GM12878 (cell line): ENCODE data around the gene PIGS. TPM values are rescaled to one million over a fixed set of nuclear protein-coding genes. Genes with fewer than 3 reads are reported as not detected.

Experiments used
- BCL11A ChIP-seq: IDR thresholded peaks from 2 replicates; pipeline ENCODE4 v1.6.1; 2011; ENCODE audit warnings: low read depth, low read length
- BMI1 ChIP-seq: fragments of 450-650 bp; IDR thresholded peaks from 2 replicates; pipeline ENCODE4 v1.6.1; 2016; ENCODE audit warnings: mild to moderate bottlenecking, moderate library complexity, borderline replicate concordance
- CBX3 ChIP-seq: fragments of 200-600 bp; sonication (generic); IDR thresholded peaks from 2 replicates; pipeline ENCODE4 v1.6.1; 2016; ENCODE audit warnings: low read depth, borderline replicate concordance
- CHD4 ChIP-seq: fragments of 200-600 bp; sonication (generic); IDR thresholded peaks from 2 replicates; pipeline ENCODE4 v1.6.1; 2016; ENCODE audit warnings: mild to moderate bottlenecking
- EP300 ChIP-seq, 2 experiments: fragments of 150-350 bp in 1 of 2; IDR thresholded peaks; 2 replicates each; pipeline ENCODE4 v1.6.1; 2011 to 2012; ENCODE audit warnings: low read depth in 2 of 2, low read length in 2 of 2, borderline replicate concordance in 1 of 2, improper control_type of control experiment in 1 of 2, inconsistent platforms in 1 of 2; ENCODE audit not compliant: control insufficient read depth in 1 of 2
- ESRRA ChIP-seq: IDR thresholded peaks from 2 replicates; pipeline ENCODE4 v1.6.1; 2012; ENCODE audit warnings: mild to moderate bottlenecking, low read length, improper control_type of control experiment
- EZH2 ChIP-seq: IDR thresholded peaks from 2 replicates; pipeline ENCODE4 v1.6.1; 2012; ENCODE audit warnings: low read depth, mild to moderate bottlenecking, control low read depth, inconsistent platforms, low read length, borderline replicate concordance; ENCODE audit not compliant: control insufficient read depth
- KAT2A ChIP-seq: conservative IDR thresholded peaks from 2 replicates; pipeline ENCODE4 v1.6.1; 2011; ENCODE audit warnings: low read depth, low read length; ENCODE audit not compliant: control insufficient read depth
- MTA2 ChIP-seq: fragments of 450-650 bp; IDR thresholded peaks from 2 replicates; pipeline ENCODE4 v1.6.1; 2016; ENCODE audit warnings: low read depth, mild to moderate bottlenecking, moderate library complexity
- MYB ChIP-seq: fragments of 150-350 bp; IDR thresholded peaks from 2 replicates; pipeline ENCODE4 v1.6.1; 2014; ENCODE audit warnings: mild to moderate bottlenecking, low read depth, low read length, borderline replicate concordance
- NR2C2 ChIP-seq: IDR thresholded peaks from 2 replicates; pipeline ENCODE4 v1.6.1; 2011; ENCODE audit warnings: borderline replicate concordance, low read depth; ENCODE audit not compliant: control insufficient read depth, insufficient read length
- POLR2A ChIP-seq: IDR thresholded peaks from 2 replicates; pipeline ENCODE4 v1.6.1; 2011; ENCODE audit warnings: low read depth, mild to moderate bottlenecking, low read length
- POU2F2 ChIP-seq: IDR thresholded peaks from 3 replicates; pipeline ENCODE4 v1.6.1; 2011; ENCODE audit warnings: low read depth, mild to moderate bottlenecking, low read length, borderline replicate concordance
- RUNX3 ChIP-seq: IDR thresholded peaks from 2 replicates; pipeline ENCODE4 v1.6.1; 2012; ENCODE audit warnings: low read length, inconsistent platforms
- SIN3A ChIP-seq: IDR thresholded peaks from 2 replicates; pipeline ENCODE4 v1.6.1; 2012; ENCODE audit warnings: low read depth, low read length, improper control_type of control experiment
- SIX5 ChIP-seq: IDR thresholded peaks from 2 replicates; pipeline ENCODE4 v1.6.1; 2011; ENCODE audit warnings: mild to moderate bottlenecking, low read depth, low read length, moderate library complexity; ENCODE audit not compliant: severe bottlenecking
- SMAD5 ChIP-seq: IDR thresholded peaks from 2 replicates; pipeline ENCODE4 v1.6.1; 2016; ENCODE audit warnings: antibody characterized with exemption, low read depth
- SMC3 ChIP-seq: IDR thresholded peaks from 2 replicates; pipeline ENCODE4 v1.6.1; 2011; ENCODE audit warnings: low read length, improper control_type of control experiment, borderline replicate concordance
- SRF ChIP-seq, 2 experiments: IDR thresholded peaks; 2 replicates each; pipeline ENCODE4 v1.6.1; 2011; ENCODE audit warnings: low read depth in 2 of 2, low read length in 2 of 2, mild to moderate bottlenecking in 1 of 2, moderate library complexity in 1 of 2
- SUZ12 ChIP-seq: fragments of 200-600 bp; sonication (generic); IDR thresholded peaks from one replicate; pipeline ENCODE4 v1.6.1; 2018; ENCODE audit warnings: antibody characterized with exemption, mild to moderate bottlenecking; ENCODE audit not compliant: unreplicated experiment
- YBX1 ChIP-seq: fragments of 450-650 bp; IDR thresholded peaks from 2 replicates; pipeline ENCODE4 v1.6.1; 2016; ENCODE audit warnings: antibody characterized with exemption
- ZNF217 ChIP-seq: fragments of 450-650 bp; IDR thresholded peaks from 2 replicates; pipeline ENCODE4 v1.6.1; 2017; ENCODE audit warnings: antibody characterized with exemption, mild to moderate bottlenecking
- ZNF274 ChIP-seq: IDR thresholded peaks from one replicate; pipeline ENCODE4 v1.8.0; 2011; ENCODE audit not compliant: insufficient read length, insufficient read depth
- ZNF384 ChIP-seq: IDR thresholded peaks from 2 replicates; pipeline ENCODE4 v1.6.1; 2012; ENCODE audit warnings: low read depth, mild to moderate bottlenecking, low read length, improper control_type of control experiment, borderline replicate concordance
- ZSCAN29 ChIP-seq: fragments of 450-650 bp; IDR thresholded peaks from 2 replicates; pipeline ENCODE4 v1.6.1; 2017; ENCODE audit warnings: mild to moderate bottlenecking, moderate library complexity
- polyA plus RNA-seq, 11 experiments: library from polyadenylated mRNA; depleted of rRNA in 4 of 11; unstranded in 6 of 11; stranded (reverse) in 5 of 11; fragments of >200 nt; fragmentation: Nextera tagmentation in 4 of 11; fragmentation: Illumina TruSeq in 1 of 11; extraction: Ambion mirVana in 4 of 11; extraction: Trizol in 1 of 11; gene quantifications; 1 replicate in 1 of 11; 2 replicates in 10 of 11; pipeline versions ENCODE4 v1.2.1 to v1.2.3, GENCODE V29; 2011 to 2016; ENCODE audit warnings: inconsistent platforms in 2 of 11, missing spikeins in 2 of 11, low read depth in 1 of 11
- total RNA-seq, 4 experiments: library from RNA; depleted of rRNA in 3 of 4; stranded (reverse); fragments of >200 nt in 3 of 4; fragmentation: Illumina TruSeq in 1 of 4; extraction: Trizol in 1 of 4; gene quantifications; 2 replicates each; pipeline versions ENCODE4 v1.2.1 to v1.2.3, GENCODE V29; 2013 to 2021
- TF ChIP-seq, protein P1 (sequence below): fragments of 450-650 bp; IDR thresholded peaks from 2 replicates; pipeline ENCODE4 v1.6.1; 2017; ENCODE audit warnings: low read depth, mild to moderate bottlenecking, moderate library complexity
- TF ChIP-seq, protein P2 (sequence below): fragments of 450-650 bp; IDR thresholded peaks from 2 replicates; pipeline ENCODE4 v1.6.1; 2017; ENCODE audit warnings: borderline replicate concordance
- TF ChIP-seq, protein P3 (sequence below): fragments of 450-650 bp; IDR thresholded peaks from 2 replicates; pipeline ENCODE4 v1.6.1; 2016; ENCODE audit warnings: mild to moderate bottlenecking
- TF ChIP-seq, protein P4 (sequence below): IDR thresholded peaks from 2 replicates; pipeline ENCODE4 v1.6.1; 2012; ENCODE audit warnings: low read depth, low read length, improper control_type of control experiment

The PIGS gene
- total and polyA plus RNA-seq, 10 of the 15 experiments (the other 5 are each of a cell fraction or from before 2014, with no cell fraction given) = 27.5 to 73.7 (median 50.7) TPM

DNA sequence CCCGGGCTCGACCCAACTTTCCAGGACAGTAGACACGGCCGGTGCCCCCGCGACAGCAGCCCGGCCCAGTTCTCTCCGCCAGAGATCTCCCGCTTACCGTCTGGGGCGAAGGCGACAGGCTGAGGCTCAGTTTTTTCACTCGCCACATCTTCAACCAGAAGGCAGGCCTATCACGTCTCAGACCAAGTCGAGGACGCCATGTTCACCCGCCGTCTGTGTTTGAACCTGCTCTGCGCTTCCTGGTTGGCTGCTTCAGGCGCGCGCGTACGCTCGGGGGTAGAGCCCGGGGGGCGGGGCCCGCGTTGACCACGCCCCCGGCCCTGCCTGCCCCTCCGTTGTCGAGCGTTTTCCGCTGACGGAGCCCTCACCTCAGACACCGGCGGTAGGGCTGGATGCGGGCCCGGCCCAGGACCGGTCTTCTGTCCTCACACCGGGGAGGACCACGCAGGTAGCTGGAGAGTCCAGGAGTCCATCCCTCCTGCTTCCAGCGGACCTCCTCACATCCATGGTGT lies 27.5 kb upstream of the PIGS start, which contains the start of gene SPAG5 (continued):
- TF ChIP-seq, protein P1, sequence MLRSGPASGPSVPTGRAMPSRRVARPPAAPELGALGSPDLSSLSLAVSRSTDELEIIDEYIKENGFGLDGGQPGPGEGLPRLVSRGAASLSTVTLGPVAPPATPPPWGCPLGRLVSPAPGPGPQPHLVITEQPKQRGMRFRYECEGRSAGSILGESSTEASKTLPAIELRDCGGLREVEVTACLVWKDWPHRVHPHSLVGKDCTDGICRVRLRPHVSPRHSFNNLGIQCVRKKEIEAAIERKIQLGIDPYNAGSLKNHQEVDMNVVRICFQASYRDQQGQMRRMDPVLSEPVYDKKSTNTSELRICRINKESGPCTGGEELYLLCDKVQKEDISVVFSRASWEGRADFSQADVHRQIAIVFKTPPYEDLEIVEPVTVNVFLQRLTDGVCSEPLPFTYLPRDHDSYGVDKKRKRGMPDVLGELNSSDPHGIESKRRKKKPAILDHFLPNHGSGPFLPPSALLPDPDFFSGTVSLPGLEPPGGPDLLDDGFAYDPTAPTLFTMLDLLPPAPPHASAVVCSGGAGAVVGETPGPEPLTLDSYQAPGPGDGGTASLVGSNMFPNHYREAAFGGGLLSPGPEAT = no peak
- TF ChIP-seq POLR2A = peak; percentile 95
- no peak for TF ChIP-seq BMI1
- TF ChIP-seq NR2C2 = no peak
- 0 out of 4 replicates have a peak, but pooled peaks of 1 of the 2 experiments have one; percentile 3 for TF ChIP-seq SRF (IDR thresholded peaks at IDR 0.05; ENCODE audit: low read depth in 2 of 2, low read length in 2 of 2)
- no peak for TF ChIP-seq CHD4
- TF ChIP-seq SIX5 = no peak
- no peak for TF ChIP-seq MTA2
- no peak for TF ChIP-seq KAT2A
- TF ChIP-seq, protein P2, sequence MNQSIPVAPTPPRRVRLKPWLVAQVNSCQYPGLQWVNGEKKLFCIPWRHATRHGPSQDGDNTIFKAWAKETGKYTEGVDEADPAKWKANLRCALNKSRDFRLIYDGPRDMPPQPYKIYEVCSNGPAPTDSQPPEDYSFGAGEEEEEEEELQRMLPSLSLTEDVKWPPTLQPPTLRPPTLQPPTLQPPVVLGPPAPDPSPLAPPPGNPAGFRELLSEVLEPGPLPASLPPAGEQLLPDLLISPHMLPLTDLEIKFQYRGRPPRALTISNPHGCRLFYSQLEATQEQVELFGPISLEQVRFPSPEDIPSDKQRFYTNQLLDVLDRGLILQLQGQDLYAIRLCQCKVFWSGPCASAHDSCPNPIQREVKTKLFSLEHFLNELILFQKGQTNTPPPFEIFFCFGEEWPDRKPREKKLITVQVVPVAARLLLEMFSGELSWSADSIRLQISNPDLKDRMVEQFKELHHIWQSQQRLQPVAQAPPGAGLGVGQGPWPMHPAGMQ = no peak
- TF ChIP-seq SUZ12 = no peak
- TF ChIP-seq, protein P3, sequence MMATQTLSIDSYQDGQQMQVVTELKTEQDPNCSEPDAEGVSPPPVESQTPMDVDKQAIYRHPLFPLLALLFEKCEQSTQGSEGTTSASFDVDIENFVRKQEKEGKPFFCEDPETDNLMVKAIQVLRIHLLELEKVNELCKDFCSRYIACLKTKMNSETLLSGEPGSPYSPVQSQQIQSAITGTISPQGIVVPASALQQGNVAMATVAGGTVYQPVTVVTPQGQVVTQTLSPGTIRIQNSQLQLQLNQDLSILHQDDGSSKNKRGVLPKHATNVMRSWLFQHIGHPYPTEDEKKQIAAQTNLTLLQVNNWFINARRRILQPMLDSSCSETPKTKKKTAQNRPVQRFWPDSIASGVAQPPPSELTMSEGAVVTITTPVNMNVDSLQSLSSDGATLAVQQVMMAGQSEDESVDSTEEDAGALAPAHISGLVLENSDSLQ = peak; percentile 54; the same call in 1 of the 2 replicates
- TF ChIP-seq EP300 (IDR thresholded peaks at IDR 0.05; ENCODE audit: borderline replicate concordance in 1 of 2, control insufficient read depth in 1 of 2, low read depth in 2 of 2, low read length in 2 of 2) = no peak
- no peak for TF ChIP-seq ZNF217
- TF ChIP-seq ZSCAN29 = no peak
- no peak for TF ChIP-seq ESRRA
- TF ChIP-seq ZNF274 = no peak
- TF ChIP-seq ZNF384 = no peak
- no peak for TF ChIP-seq EZH2
- TF ChIP-seq SMAD5 = peak; percentile 60; the same call in 1 of the 2 replicates
- TF ChIP-seq CBX3 = no peak
- TF ChIP-seq, protein P4, sequence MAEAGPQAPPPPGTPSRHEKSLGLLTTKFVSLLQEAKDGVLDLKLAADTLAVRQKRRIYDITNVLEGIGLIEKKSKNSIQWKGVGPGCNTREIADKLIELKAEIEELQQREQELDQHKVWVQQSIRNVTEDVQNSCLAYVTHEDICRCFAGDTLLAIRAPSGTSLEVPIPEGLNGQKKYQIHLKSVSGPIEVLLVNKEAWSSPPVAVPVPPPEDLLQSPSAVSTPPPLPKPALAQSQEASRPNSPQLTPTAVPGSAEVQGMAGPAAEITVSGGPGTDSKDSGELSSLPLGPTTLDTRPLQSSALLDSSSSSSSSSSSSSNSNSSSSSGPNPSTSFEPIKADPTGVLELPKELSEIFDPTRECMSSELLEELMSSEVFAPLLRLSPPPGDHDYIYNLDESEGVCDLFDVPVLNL = peak; percentile 99
- peak; percentile 95 for TF ChIP-seq SIN3A
- no peak for TF ChIP-seq BCL11A
- no peak for TF ChIP-seq RUNX3
- TF ChIP-seq SMC3 = no peak
- TF ChIP-seq POU2F2 = peak; percentile 66; the same call in 1 of the 3 replicates
- no peak for TF ChIP-seq MYB
- no peak for TF ChIP-seq YBX1
